ENCODE measurements around the gene PPP6R1.

DNA sequence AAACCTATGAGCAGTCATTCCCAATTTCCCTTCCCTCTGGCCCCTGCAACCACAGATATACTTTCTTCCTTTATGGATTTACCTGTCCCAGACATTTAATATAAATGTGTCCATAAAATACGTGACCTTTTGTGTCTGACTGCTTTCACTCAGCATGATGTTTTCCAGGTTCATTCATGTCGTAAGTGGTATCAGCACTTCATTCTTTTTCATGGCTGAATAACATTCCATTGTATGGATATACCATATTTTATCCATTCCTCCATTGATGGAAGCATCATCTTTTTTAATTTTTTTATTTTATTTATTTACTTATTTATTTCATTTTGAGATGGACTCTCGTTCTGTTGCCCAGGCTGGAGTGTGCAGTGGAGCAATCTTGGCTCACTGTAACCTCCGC lies 8.0 kb upstream of the PPP6R1 start:
- TF ChIP-seq, protein P1, sequence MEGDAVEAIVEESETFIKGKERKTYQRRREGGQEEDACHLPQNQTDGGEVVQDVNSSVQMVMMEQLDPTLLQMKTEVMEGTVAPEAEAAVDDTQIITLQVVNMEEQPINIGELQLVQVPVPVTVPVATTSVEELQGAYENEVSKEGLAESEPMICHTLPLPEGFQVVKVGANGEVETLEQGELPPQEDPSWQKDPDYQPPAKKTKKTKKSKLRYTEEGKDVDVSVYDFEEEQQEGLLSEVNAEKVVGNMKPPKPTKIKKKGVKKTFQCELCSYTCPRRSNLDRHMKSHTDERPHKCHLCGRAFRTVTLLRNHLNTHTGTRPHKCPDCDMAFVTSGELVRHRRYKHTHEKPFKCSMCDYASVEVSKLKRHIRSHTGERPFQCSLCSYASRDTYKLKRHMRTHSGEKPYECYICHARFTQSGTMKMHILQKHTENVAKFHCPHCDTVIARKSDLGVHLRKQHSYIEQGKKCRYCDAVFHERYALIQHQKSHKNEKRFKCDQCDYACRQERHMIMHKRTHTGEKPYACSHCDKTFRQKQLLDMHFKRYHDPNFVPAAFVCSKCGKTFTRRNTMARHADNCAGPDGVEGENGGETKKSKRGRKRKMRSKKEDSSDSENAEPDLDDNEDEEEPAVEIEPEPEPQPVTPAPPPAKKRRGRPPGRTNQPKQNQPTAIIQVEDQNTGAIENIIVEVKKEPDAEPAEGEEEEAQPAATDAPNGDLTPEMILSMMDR (IDR thresholded peaks at IDR 0.05; ENCODE audit: poor library complexity) = no peak
- TF ChIP-seq EZH2 (IDR thresholded peaks at IDR 0.05; ENCODE audit: borderline replicate concordance) = no peak
- no peak for TF ChIP-seq EZH2phosphoT487 (IDR thresholded peaks at IDR 0.05; ENCODE audit: low read depth, severe bottlenecking, unreplicated experiment)

Data from hepatocyte (in vitro differentiated cells).